Measurements from ENCODE around the gene NEGR1. TPM values are rescaled to one million over a fixed set of nuclear protein-coding genes. Genes with fewer than 3 reads are reported as not detected.

NEGR1 gene
- total and polyA plus RNA-seq, 9 of the 15 experiments (the other 6 are each of a cell fraction or from before 2014, with no cell fraction given), result not detected

DNA sequence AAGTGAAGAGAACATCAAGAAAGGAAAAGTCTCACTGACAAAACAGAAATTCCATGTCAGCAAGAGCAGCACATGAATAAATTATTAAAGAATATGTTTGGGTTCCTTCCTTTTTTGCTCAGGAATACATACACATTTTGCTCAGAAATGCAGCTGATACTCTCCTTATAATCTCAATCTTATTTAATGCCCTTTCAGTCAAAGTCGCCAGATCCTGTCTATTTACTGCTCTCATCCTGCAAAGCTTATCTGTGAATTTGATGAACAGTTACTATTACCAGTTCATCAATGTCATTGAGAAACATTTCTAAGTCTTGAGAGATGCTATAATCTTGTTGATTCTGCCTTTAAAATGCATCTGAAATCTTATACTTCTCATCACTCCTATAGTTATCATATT, 658.5 kb downstream of the NEGR1 start (continued):
- TF ChIP-seq EZH2 (IDR thresholded peaks at IDR 0.05; ENCODE audit: borderline replicate concordance, low read depth, low read length), result no peak
- TF ChIP-seq, protein P1, sequence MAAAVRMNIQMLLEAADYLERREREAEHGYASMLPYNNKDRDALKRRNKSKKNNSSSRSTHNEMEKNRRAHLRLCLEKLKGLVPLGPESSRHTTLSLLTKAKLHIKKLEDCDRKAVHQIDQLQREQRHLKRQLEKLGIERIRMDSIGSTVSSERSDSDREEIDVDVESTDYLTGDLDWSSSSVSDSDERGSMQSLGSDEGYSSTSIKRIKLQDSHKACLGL (CRISPR knock-in tag; IDR thresholded peaks at IDR 0.05; ENCODE audit: borderline replicate concordance, poor library complexity, severe bottlenecking), result no peak
- TF ChIP-seq, protein P2, sequence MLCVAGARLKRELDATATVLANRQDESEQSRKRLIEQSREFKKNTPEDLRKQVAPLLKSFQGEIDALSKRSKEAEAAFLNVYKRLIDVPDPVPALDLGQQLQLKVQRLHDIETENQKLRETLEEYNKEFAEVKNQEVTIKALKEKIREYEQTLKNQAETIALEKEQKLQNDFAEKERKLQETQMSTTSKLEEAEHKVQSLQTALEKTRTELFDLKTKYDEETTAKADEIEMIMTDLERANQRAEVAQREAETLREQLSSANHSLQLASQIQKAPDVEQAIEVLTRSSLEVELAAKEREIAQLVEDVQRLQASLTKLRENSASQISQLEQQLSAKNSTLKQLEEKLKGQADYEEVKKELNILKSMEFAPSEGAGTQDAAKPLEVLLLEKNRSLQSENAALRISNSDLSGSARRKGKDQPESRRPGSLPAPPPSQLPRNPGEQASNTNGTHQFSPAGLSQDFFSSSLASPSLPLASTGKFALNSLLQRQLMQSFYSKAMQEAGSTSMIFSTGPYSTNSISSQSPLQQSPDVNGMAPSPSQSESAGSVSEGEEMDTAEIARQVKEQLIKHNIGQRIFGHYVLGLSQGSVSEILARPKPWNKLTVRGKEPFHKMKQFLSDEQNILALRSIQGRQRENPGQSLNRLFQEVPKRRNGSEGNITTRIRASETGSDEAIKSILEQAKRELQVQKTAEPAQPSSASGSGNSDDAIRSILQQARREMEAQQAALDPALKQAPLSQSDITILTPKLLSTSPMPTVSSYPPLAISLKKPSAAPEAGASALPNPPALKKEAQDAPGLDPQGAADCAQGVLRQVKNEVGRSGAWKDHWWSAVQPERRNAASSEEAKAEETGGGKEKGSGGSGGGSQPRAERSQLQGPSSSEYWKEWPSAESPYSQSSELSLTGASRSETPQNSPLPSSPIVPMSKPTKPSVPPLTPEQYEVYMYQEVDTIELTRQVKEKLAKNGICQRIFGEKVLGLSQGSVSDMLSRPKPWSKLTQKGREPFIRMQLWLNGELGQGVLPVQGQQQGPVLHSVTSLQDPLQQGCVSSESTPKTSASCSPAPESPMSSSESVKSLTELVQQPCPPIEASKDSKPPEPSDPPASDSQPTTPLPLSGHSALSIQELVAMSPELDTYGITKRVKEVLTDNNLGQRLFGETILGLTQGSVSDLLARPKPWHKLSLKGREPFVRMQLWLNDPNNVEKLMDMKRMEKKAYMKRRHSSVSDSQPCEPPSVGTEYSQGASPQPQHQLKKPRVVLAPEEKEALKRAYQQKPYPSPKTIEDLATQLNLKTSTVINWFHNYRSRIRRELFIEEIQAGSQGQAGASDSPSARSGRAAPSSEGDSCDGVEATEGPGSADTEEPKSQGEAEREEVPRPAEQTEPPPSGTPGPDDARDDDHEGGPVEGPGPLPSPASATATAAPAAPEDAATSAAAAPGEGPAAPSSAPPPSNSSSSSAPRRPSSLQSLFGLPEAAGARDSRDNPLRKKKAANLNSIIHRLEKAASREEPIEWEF (CRISPR knock-in tag; IDR thresholded peaks at IDR 0.05), result no peak
- TF ChIP-seq, protein P3, sequence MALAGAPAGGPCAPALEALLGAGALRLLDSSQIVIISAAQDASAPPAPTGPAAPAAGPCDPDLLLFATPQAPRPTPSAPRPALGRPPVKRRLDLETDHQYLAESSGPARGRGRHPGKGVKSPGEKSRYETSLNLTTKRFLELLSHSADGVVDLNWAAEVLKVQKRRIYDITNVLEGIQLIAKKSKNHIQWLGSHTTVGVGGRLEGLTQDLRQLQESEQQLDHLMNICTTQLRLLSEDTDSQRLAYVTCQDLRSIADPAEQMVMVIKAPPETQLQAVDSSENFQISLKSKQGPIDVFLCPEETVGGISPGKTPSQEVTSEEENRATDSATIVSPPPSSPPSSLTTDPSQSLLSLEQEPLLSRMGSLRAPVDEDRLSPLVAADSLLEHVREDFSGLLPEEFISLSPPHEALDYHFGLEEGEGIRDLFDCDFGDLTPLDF (CRISPR knock-in tag; IDR thresholded peaks at IDR 0.05), result no peak
- no peak for TF ChIP-seq RAD21 (CRISPR knock-in tag; conservative IDR thresholded peaks at IDR 0.05 in 1 of 2, IDR thresholded peaks at IDR 0.05 in 1 of 2)
- no peak for TF ChIP-seq RBM15 (IDR thresholded peaks at IDR 0.05; ENCODE audit: insufficient read depth, low read length)
- TF ChIP-seq SREBF1 (IDR thresholded peaks at IDR 0.05; ENCODE audit: borderline replicate concordance, low read depth, low read length), result no peak
- TF ChIP-seq ETV1 (tag; conservative IDR thresholded peaks at IDR 0.05; ENCODE audit: low read depth), result no peak
- no peak for TF ChIP-seq MECOM (CRISPR knock-in tag; IDR thresholded peaks at IDR 0.05)
- no peak for TF ChIP-seq ZNF778 (CRISPR knock-in tag; IDR thresholded peaks at IDR 0.05)
- TF ChIP-seq SMC3 (conservative IDR thresholded peaks at IDR 0.05; ENCODE audit: insufficient read depth, low read depth, low read length), result no peak
